Right lobe of liver (tissue), 6 donors: Measurements from ENCODE around the gene GPC5. TPM values are rescaled to one million over a fixed set of nuclear protein-coding genes. Genes with fewer than 3 reads are reported as not detected.

Experiments
- ATAC-seq, 4 donors: fragments of 200-7000 bp; cut with Tn5 transposase; one replicate each; pipeline ENCODE4 v1.9.1; 2020; ENCODE audit warnings: mild to moderate bottlenecking in 4 of 4, moderate library complexity in 4 of 4
- DNase-seq, 3 donors: peaks; one replicate each; pipeline ENCODE4 v3.0.0-alpha.2; 2020
- H3K27ac ChIP-seq, 3 donors: fragments of 200-600 bp; one replicate each; pipeline ENCODE4 v1.8.0; 2022
- H3K27me3 ChIP-seq, 2 donors: fragments of 200-600 bp; one replicate each; pipeline ENCODE4 v1.8.0; 2022
- H3K36me3 ChIP-seq, 4 donors: fragments of 200-600 bp; sonication (generic) in 1 of 4; one replicate each; pipeline versions ENCODE4 v1.5.1 to v1.8.0; 2017 to 2022; ENCODE audit warnings: control low read depth in 1 of 4
- H3K4me1 ChIP-seq, 4 donors: fragments of 200-600 bp; sonication (generic) in 1 of 4; one replicate each; pipeline versions ENCODE4 v1.5.1 to v1.8.0; 2017 to 2022; ENCODE audit warnings: control low read depth in 1 of 4
- H3K4me3 ChIP-seq, 3 donors: fragments of 200-600 bp; one replicate each; pipeline ENCODE4 v1.8.0; 2022
- H3K9me3 ChIP-seq, 4 donors: fragments of 200-600 bp; sonication (generic) in 1 of 4; one replicate each; pipeline versions ENCODE4 v1.5.1 to v1.8.0; 2017 to 2022; ENCODE audit warnings: control low read depth in 1 of 4
- POLR2A ChIP-seq: fragments of 450-650 bp; IDR thresholded peaks from one replicate; pipeline ENCODE4 v1.6.1; 2017; ENCODE audit warnings: antibody characterized with exemption, mild to moderate bottlenecking
- WGBS: methylation state at CpG from one replicate; pipeline ENCODE4 v1.1.6; 2018; ENCODE audit warnings: low coverage, low lambda C conversion rate; ENCODE audit not compliant: insufficient coverage; ENCODE audit errors: missing lambda C conversion rate; 5-methylcytosine and 5-hydroxymethylcytosine counted together
- intact Hi-C, 2 donors: fragments of 100-400 bp; cut with DNase I; formaldehyde crosslinking; loops; one replicate each; pipeline versions ENCODE4 v1.11.2 to v1.14.1; 2022
- total RNA-seq, 6 experiments: library from RNA; depleted of rRNA in 2 of 6; stranded (reverse); fragments of >200 nt in 2 of 6; fragmentation: NEBNext Ultra II Directional in 3 of 6; extraction: Animal tissue kit (Norgen Biotek cat#: 25700) in 3 of 6; gene quantifications; one replicate each; pipeline versions ENCODE4 v1.1.0 to v1.2.4, GENCODE V29; 2016 to 2023
- TF ChIP-seq, protein P1 (sequence below), 4 donors: fragments of 200-600 bp in 3 of 4; fragments of 450-650 bp in 1 of 4; IDR thresholded peaks; one replicate each; pipeline versions ENCODE4 v1.5.1 to v1.8.0; 2016 to 2022; ENCODE audit warnings: antibody characterized with exemption in 4 of 4, mild to moderate bottlenecking in 2 of 4
- donor health status: DM: no; HTN: yes; CAD: no.
- donor health status: DM: no; HTN: no; CAD: no.
- donor health status: DM: no; HTN: no; CAD: no.
- donor health status: DM: no; HTN: yes; CAD: no.
- donor health status: DM: no; HTN: yes; CAD: no.

The GPC5 gene
- total RNA-seq, 6 experiments from 2014 or later = 0.12 to 0.99 (median 0.66) TPM

- intact Hi-C loops = no loop called here
- Histone ChIP-seq H3K9me3 (no peaks in the 10 kb centered on the region), H3K36me3 (no peaks in the 10 kb centered on the region), H3K27ac (no peak overlapping the region), H3K4me3 (no peak overlapping the region), H3K4me1 (no peaks in the 10 kb centered on the region), H3K27me3 (no peaks in the 10 kb centered on the region)
- DNase-seq = no peak
- 92% methylated on average over 1 of the region's 1 CpG for WGBS
- no peak for ATAC-seq
- no peak for TF ChIP-seq POLR2A
- TF ChIP-seq, protein P1, sequence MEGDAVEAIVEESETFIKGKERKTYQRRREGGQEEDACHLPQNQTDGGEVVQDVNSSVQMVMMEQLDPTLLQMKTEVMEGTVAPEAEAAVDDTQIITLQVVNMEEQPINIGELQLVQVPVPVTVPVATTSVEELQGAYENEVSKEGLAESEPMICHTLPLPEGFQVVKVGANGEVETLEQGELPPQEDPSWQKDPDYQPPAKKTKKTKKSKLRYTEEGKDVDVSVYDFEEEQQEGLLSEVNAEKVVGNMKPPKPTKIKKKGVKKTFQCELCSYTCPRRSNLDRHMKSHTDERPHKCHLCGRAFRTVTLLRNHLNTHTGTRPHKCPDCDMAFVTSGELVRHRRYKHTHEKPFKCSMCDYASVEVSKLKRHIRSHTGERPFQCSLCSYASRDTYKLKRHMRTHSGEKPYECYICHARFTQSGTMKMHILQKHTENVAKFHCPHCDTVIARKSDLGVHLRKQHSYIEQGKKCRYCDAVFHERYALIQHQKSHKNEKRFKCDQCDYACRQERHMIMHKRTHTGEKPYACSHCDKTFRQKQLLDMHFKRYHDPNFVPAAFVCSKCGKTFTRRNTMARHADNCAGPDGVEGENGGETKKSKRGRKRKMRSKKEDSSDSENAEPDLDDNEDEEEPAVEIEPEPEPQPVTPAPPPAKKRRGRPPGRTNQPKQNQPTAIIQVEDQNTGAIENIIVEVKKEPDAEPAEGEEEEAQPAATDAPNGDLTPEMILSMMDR (IDR thresholded peaks at IDR 0.05) = no peak
Measured at GRCh38 chr13:92661406-92661805, 1263.0 kb downstream of the GPC5 start.

DNA sequence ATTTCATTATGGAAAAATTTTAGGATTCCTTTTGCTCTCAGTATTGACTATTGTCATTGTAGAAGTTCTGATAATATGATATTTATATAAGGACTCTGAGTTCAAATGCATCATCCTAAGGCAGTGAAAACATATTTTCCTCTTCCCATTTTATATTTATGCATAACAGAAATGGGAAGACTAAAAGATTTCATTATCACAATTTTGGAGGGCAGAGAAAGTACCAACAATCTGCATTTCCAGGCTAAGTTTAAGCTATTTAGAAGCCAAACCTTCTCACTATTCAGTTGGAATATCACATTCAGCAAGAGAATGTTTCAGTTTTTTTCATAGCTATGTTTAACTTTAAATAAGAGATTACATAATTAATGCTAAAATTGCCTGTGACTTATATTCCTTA lies 1269.7 kb downstream of the GPC5 start:
- DNase-seq = no peak
- no peaks in the 10 kb centered on the region for H3K27me3 ChIP-seq
- no peaks in the 10 kb centered on the region for H3K9me3 ChIP-seq
- intact Hi-C loops = no loop called here
- H3K27ac ChIP-seq = no peak overlapping the region
- no peak overlapping the region for H3K4me3 ChIP-seq
- no peaks in the 10 kb centered on the region for H3K4me1 ChIP-seq
- H3K36me3 ChIP-seq = no peaks in the 10 kb centered on the region
- no peak for ATAC-seq
- TF ChIP-seq, protein P1 (IDR thresholded peaks at IDR 0.05) = no peak
- TF ChIP-seq POLR2A = no peak

DNA sequence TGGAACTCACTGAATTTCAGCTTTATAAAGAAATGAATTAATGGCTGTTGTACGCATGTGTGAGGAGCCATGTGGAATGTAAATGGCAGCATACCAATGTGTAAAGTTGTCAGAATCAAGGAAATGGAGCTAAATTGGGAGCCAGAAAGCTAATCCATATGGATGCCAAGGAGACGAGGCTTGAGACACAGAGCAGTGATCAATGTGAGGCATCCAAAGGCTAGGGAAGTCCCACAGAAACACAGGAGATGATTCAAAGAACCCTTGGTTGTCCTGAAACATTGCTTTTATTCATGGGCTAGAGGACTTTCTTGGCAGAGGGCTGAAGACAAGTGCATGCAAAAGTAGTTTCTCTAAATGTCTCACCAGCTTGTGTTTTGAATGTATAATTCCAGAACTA lies 1271.7 kb downstream of the GPC5 start:
- intact Hi-C loops = no loop called here
- no peaks in the 10 kb centered on the region for H3K4me1 ChIP-seq
- no peak for TF ChIP-seq POLR2A
- TF ChIP-seq, protein P1 (IDR thresholded peaks at IDR 0.05) = no peak
- no peaks in the 10 kb centered on the region for H3K36me3 ChIP-seq
- no peaks in the 10 kb centered on the region for H3K27me3 ChIP-seq
- H3K4me3 ChIP-seq = no peak overlapping the region
- no peak for DNase-seq
- WGBS = 82% methylated on average over 2 of the region's 2 CpGs
- H3K27ac ChIP-seq = no peak overlapping the region
- no peak for ATAC-seq
- no peaks in the 10 kb centered on the region for H3K9me3 ChIP-seq

GRCh38 chr13:92671821-92672220 lies 1273.4 kb downstream of the GPC5 start:
- H3K27ac ChIP-seq = no peak overlapping the region
- no peaks in the 10 kb centered on the region for H3K4me1 ChIP-seq
- no peaks in the 10 kb centered on the region for H3K27me3 ChIP-seq
- intact Hi-C loops = no loop called here
- no peak overlapping the region for H3K4me3 ChIP-seq
- 56% methylated on average over 2 of the region's 2 CpGs for WGBS
- TF ChIP-seq POLR2A = no peak
- TF ChIP-seq, protein P1 (IDR thresholded peaks at IDR 0.05) = no peak
- H3K36me3 ChIP-seq = no peaks in the 10 kb centered on the region
- no peak for ATAC-seq
- no peak for DNase-seq
- no peaks in the 10 kb centered on the region for H3K9me3 ChIP-seq

DNA sequence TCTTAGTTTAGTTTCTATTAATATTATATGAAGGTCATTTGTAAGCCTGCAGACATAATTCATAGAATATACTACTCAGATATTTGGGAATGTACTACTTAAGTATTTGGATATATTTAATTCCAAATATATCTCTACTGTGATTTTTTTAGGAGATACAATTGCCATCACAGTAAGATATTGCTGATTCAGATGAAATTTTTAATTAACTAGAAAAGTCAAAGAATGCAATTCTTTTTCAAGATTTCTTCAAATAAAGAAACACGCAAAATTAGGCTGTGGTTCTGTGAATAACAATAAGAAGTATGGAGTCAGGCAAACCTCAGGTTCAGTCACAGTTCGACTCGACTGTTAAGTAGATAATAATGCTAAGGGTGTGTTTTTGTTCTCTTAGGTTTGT lies 1277.8 kb downstream of the GPC5 start:
- TF ChIP-seq, protein P1 (IDR thresholded peaks at IDR 0.05) = no peak
- TF ChIP-seq POLR2A = no peak

More for the DNA sequence above, 1277.8 kb downstream of the GPC5 start:
- WGBS = 75% methylated on average over 3 of the region's 3 CpGs
- H3K27ac ChIP-seq = no peak overlapping the region
- DNase-seq = no peak
- no peaks in the 10 kb centered on the region for H3K36me3 ChIP-seq
- ATAC-seq = no peak
- no peaks in the 10 kb centered on the region for H3K4me1 ChIP-seq
- no peak overlapping the region for H3K4me3 ChIP-seq
- intact Hi-C loops = no loop called here
- H3K9me3 ChIP-seq = no peaks in the 10 kb centered on the region
- H3K27me3 ChIP-seq = no peaks in the 10 kb centered on the region
